ENCODE data around the gene PLCH2.

PLCH2 gene

GRCh38 chr1:2475571-2475970, 518 bp upstream of the PLCH2 start:
- DNase-seq (ENCODE audit: low read depth in 1 of 2, low spot score in 1 of 2): no peak

GRCh38 chr1:2477309-2477708, 1.2 kb downstream of the PLCH2 start:
- no peak for DNase-seq (ENCODE audit: low read depth in 1 of 2, low spot score in 1 of 2)

GRCh38 chr1:2477791-2478499, 1.9 kb downstream of the PLCH2 start:
- DNase-seq (ENCODE audit: low read depth in 1 of 2, low spot score in 1 of 2): no peak

- DNase-seq (ENCODE audit: low read depth in 1 of 2, low spot score in 1 of 2): no peak
These were observed 3.1 kb downstream of the PLCH2 start for GRCh38 chr1:2479186-2479585.

GRCh38 chr1:2479618-2480017, 3.5 kb downstream of the PLCH2 start:
- DNase-seq (ENCODE audit: low read depth in 1 of 2, low spot score in 1 of 2): no peak

- no peak for DNase-seq (ENCODE audit: low read depth in 1 of 2, low spot score in 1 of 2)
These were observed 4.3 kb downstream of the PLCH2 start for GRCh38 chr1:2480236-2480985.

- DNase-seq (ENCODE audit: low read depth in 1 of 2, low spot score in 1 of 2): no peak
These were observed 4.9 kb downstream of the PLCH2 start for GRCh38 chr1:2480986-2481364.

- no peak for DNase-seq (ENCODE audit: low read depth in 1 of 2, low spot score in 1 of 2)
These were observed 5.8 kb downstream of the PLCH2 start for GRCh38 chr1:2481885-2482284.

GRCh38 chr1:2482588-2482987, 6.5 kb downstream of the PLCH2 start:
- no peak for DNase-seq (ENCODE audit: low read depth in 1 of 2, low spot score in 1 of 2)

- DNase-seq (ENCODE audit: low read depth in 1 of 2, low spot score in 1 of 2): no peak
These were observed 6.9 kb downstream of the PLCH2 start for GRCh38 chr1:2483026-2483425.

GRCh38 chr1:2483970-2484369, 7.9 kb downstream of the PLCH2 start:
- DNase-seq (ENCODE audit: low read depth in 1 of 2, low spot score in 1 of 2): no peak

GRCh38 chr1:2486041-2486440, 10.0 kb downstream of the PLCH2 start:
- DNase-seq (ENCODE audit: low read depth in 1 of 2, low spot score in 1 of 2): no peak

- no peak for DNase-seq (ENCODE audit: low read depth in 1 of 2, low spot score in 1 of 2)
These were observed 10.5 kb downstream of the PLCH2 start for GRCh38 chr1:2486558-2486957.

- DNase-seq (ENCODE audit: low read depth in 1 of 2, low spot score in 1 of 2): no peak
These were observed 12.6 kb downstream of the PLCH2 start for GRCh38 chr1:2488688-2489087.

- no peak for DNase-seq (ENCODE audit: low read depth in 1 of 2, low spot score in 1 of 2)
These were observed 13.5 kb downstream of the PLCH2 start for GRCh38 chr1:2489615-2490014.

- no peak for DNase-seq (ENCODE audit: low read depth in 1 of 2, low spot score in 1 of 2)
These were observed 16.0 kb downstream of the PLCH2 start for GRCh38 chr1:2492091-2492490.

- DNase-seq (ENCODE audit: low read depth in 1 of 2, low spot score in 1 of 2): no peak
These were observed 17.1 kb downstream of the PLCH2 start for GRCh38 chr1:2493218-2493617.

GRCh38 chr1:2493691-2494322, 17.7 kb downstream of the PLCH2 start:
- no peak for DNase-seq (ENCODE audit: low read depth in 1 of 2, low spot score in 1 of 2)

- no peak for DNase-seq (ENCODE audit: low read depth in 1 of 2, low spot score in 1 of 2)
These were observed 18.2 kb downstream of the PLCH2 start for GRCh38 chr1:2494323-2494693.

GRCh38 chr1:2495026-2495425, 18.9 kb downstream of the PLCH2 start:
- DNase-seq (ENCODE audit: low read depth in 1 of 2, low spot score in 1 of 2): no peak

- no peak for DNase-seq (ENCODE audit: low read depth in 1 of 2, low spot score in 1 of 2)
These were observed 19.5 kb downstream of the PLCH2 start for GRCh38 chr1:2495546-2495945.

- DNase-seq (ENCODE audit: low read depth in 1 of 2, low spot score in 1 of 2): no peak
These were observed 20.1 kb downstream of the PLCH2 start for GRCh38 chr1:2496087-2496622.

Data from activated CD4-positive, alpha-beta T cell treated with anti-CD3 and anti-CD28 coated beads, Interleukin-2, amount 50 U/mL, for 24 hours (primary cell).